ENCODE measurements around the gene TRIO.

Gene TRIO

DNA sequence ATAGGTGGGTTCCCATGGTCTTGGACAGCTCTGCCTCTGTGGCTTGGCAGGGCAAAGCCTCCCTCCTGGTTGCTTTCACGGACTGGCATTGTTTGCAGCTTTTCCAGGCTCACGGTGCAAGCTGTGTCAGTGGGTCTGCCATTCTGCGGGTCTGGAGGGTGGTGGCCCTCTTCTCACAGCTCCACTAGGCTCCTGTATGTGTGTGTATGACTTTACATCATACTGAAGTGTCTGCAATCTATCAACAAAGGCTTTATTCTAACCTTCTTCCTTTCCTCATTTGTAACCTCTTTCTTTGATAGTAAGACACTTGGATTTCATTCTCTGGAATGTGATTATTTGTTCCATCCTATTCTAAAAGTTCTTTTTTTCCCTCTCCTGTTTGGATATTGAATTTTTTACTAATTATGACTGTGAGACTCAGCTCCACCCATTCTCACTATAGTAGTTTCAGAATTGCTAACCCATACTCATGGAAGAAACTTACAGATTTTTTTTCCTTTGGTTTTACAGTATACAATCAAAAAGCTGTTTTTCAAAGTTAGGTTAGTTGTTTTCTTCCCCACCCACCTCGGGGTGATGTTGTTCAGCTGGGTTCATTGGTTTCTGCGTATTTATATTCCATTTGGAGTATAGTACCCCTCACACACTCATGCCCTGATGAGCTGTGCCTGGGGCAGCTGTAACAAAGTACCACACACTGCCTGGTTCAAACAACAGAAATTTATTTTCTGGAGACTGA, 293.8 kb downstream of the TRIO start:
- no peaks in the 10 kb centered on the region for H4K20me1 ChIP-seq (ENCODE audit: low read depth, low read length)
- H3K27ac ChIP-seq (ENCODE audit: low read depth, low read length) = no peak overlapping the region
- no peak for TF ChIP-seq CTCF (IDR thresholded peaks at IDR 0.05; ENCODE audit: insufficient read depth, low read length, poor library complexity, severe bottlenecking)
- no peak for TF ChIP-seq EZH2phosphoT487 (conservative IDR thresholded peaks at IDR 0.05; ENCODE audit: low read length)
- no peak overlapping the region for H3K4me3 ChIP-seq (ENCODE audit: insufficient read depth, low read length, poor library complexity, severe bottlenecking)
- H3K9ac ChIP-seq (ENCODE audit: low read length) = no peak overlapping the region
- H2AFZ ChIP-seq (ENCODE audit: low read depth, low read length, severe bottlenecking) = no peak overlapping the region
- H3K79me2 ChIP-seq (ENCODE audit: insufficient read depth, low read length) = no peaks in the 10 kb centered on the region
- H3K27me3 ChIP-seq (ENCODE audit: low read length) = no peaks in the 10 kb centered on the region
- no peaks in the 10 kb centered on the region for H3K36me3 ChIP-seq (ENCODE audit: low read length)
- H3F3A ChIP-seq (ENCODE audit: insufficient read depth) = no peaks in the 10 kb centered on the region
- H3K9me3 ChIP-seq (ENCODE audit: insufficient read depth, low read length) = no peaks in the 10 kb centered on the region
- no peaks in the 10 kb centered on the region for H3K9me2 ChIP-seq (replicated peaks; ENCODE audit: insufficient read depth, low read length)
- no peak overlapping the region for H3K4me2 ChIP-seq (ENCODE audit: low read depth, low read length, poor library complexity, severe bottlenecking)

DNA sequence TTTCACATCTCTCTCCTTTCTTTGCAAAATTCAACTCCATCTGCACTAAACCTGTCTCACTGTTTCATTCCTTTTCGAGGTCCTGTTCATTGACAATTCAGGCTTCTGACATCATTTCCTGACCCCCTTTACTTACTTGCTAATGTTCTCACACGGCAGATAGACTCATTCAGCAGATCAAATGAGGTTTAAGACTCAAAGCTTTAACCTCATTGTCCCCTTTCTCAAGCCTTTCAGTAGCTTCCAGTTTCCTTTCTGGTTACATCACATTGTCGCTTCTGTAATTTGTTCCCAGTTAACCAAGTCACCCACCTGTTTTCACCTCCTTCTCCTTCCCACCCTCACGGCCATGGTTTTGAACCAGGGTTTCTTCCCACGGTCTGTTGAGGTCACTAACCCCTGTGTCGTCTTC, 295.1 kb downstream of the TRIO start:
- Histone ChIP-seq H3K36me3 (ENCODE audit: low read length) (no peaks in the 10 kb centered on the region), H3K9ac (ENCODE audit: low read length) (no peak overlapping the region), H3K27me3 (ENCODE audit: low read length) (no peaks in the 10 kb centered on the region), H2AFZ (ENCODE audit: low read depth, low read length, severe bottlenecking) (no peak overlapping the region), H3K79me2 (ENCODE audit: insufficient read depth, low read length) (no peaks in the 10 kb centered on the region), H3K9me2 (replicated peaks; ENCODE audit: insufficient read depth, low read length) (no peaks in the 10 kb centered on the region), H3K9me3 (ENCODE audit: insufficient read depth, low read length) (no peaks in the 10 kb centered on the region), H3K27ac (ENCODE audit: low read depth, low read length) (no peak overlapping the region), H3F3A (ENCODE audit: insufficient read depth) (no peaks in the 10 kb centered on the region), H4K20me1 (ENCODE audit: low read depth, low read length) (no peaks in the 10 kb centered on the region), H3K4me2 (ENCODE audit: low read depth, low read length, poor library complexity, severe bottlenecking) (no peak overlapping the region), H3K4me3 (ENCODE audit: insufficient read depth, low read length, poor library complexity, severe bottlenecking) (no peak overlapping the region)
- TF ChIP-seq CTCF (IDR thresholded peaks at IDR 0.05; ENCODE audit: insufficient read depth, low read length, poor library complexity, severe bottlenecking) (no peak), EZH2phosphoT487 (conservative IDR thresholded peaks at IDR 0.05; ENCODE audit: low read length) (no peak)

DNA sequence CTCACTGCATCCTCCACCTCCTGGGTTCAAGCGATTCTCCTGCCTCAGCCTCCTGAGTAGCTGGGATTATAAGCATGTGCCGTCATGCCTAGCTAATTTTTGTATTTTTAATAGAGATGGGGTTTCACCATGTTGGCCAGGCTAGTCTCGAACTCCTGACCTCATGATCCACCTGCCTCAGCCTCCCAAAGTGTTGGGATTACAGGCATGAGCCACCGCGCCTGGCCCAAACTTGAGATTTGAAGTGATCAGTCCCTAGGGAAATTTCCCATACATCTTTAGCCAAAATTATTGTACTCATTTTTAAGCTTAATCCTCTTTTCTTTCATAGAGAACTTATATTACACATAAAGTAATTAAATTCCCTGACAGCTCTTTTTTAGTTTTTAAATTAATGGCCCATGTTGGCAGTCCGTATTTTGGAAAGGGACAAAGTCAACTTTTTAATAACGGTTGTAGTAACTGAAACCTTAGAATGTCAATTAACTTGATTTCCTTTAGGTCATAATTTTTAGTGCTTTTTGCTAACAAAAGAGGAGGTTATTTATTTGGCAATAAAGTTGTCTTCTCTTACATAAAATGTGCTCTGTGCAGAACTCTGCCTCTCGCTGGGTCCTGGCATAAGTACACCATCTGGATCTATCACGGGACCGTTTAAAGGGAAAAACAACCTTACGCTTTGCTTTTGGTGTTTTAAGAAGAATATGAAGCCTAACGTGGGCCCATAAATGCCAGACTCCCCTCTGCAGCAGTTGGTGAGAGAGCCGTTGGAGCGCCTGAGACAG, 296.1 kb downstream of the TRIO start:
- no peaks in the 10 kb centered on the region for H3F3A ChIP-seq (ENCODE audit: insufficient read depth)
- no peaks in the 10 kb centered on the region for H3K79me2 ChIP-seq (ENCODE audit: insufficient read depth, low read length)
- no peak overlapping the region for H3K4me2 ChIP-seq (ENCODE audit: low read depth, low read length, poor library complexity, severe bottlenecking)

More for the DNA sequence above, 296.1 kb downstream of the TRIO start:
- Histone ChIP-seq H3K9me3 (ENCODE audit: insufficient read depth, low read length) (no peaks in the 10 kb centered on the region), H4K20me1 (ENCODE audit: low read depth, low read length) (no peaks in the 10 kb centered on the region), H3K27me3 (ENCODE audit: low read length) (no peaks in the 10 kb centered on the region), H3K9me2 (replicated peaks; ENCODE audit: insufficient read depth, low read length) (no peaks in the 10 kb centered on the region), H3K4me3 (ENCODE audit: insufficient read depth, low read length, poor library complexity, severe bottlenecking) (no peak overlapping the region), H3K27ac (ENCODE audit: low read depth, low read length) (no peak overlapping the region), H3K36me3 (ENCODE audit: low read length) (no peaks in the 10 kb centered on the region), H2AFZ (ENCODE audit: low read depth, low read length, severe bottlenecking) (no peak overlapping the region), H3K9ac (ENCODE audit: low read length) (no peak overlapping the region)
- TF ChIP-seq CTCF (IDR thresholded peaks at IDR 0.05; ENCODE audit: insufficient read depth, low read length, poor library complexity, severe bottlenecking) = no peak
